Occipital lobe (tissue), 2 donors: ENCODE measurements around the gene BIRC2. TPM values are rescaled to one million over a fixed set of nuclear protein-coding genes. Genes with fewer than 3 reads are reported as not detected.

Source experiments
- small RNA-seq: library from RNA; depleted of rRNA; stranded (forward); fragments of <200 nt; gene quantifications from one replicate; pipeline ENCODE3, GENCODE V24; 2014
- total RNA-seq: library from RNA; depleted of rRNA; stranded (reverse); fragments of >200 nt; gene quantifications from one replicate; pipeline ENCODE4 v1.2.3, GENCODE V29; 2014

BIRC2 gene
- total RNA-seq, 1 donor from 2014 or later, result 160 TPM

Small RNA genes lying within 50 kb of the gene (small RNA-seq; reads per million reads assigned to genes)
- gene AP000942.3 (not detected), gene AP000942.4 (not detected), gene RNU6-952P (not detected)

Other genes with a start within 250 kb of the BIRC2 start
- 18.7 TPM for gene YAP1, start 236.8 kb upstream of the BIRC2 start, total RNA-seq
- gene BIRC3, start 29.7 kb upstream of the BIRC2 start, total RNA-seq, result 1.7 TPM
- 101 TPM for gene TMEM123, start 105.6 kb downstream of the BIRC2 start, total RNA-seq
- 0.47 TPM for gene MMP7, start 183.5 kb downstream of the BIRC2 start, total RNA-seq